NCI-H226 (cell line): ENCODE measurements around the gene AFF3.

Experiments used
- DNase-seq: peaks from one replicate; pipeline ENCODE4 v3.0.0-alpha.2; 2015

Gene AFF3

DNA sequence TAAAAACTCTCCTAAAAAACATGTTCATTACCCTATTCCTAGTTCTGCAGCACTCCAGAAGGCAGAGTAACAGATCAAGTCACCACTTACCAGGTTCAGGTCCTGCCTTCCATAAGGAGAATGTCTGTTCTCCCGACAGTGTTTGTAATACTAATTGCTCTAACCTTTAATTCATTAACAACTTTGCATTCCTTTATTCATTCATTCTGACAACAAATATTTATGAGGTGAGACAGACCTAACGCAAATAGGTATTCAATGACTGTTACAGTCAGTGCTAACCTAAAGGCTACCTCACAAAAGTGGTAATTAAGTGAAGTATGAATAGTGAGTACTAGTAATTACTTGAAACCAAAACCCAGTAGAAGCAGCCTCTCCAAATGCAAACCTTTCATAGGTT lies 224.0 kb downstream of the AFF3 start:
- no peak for DNase-seq

DNA sequence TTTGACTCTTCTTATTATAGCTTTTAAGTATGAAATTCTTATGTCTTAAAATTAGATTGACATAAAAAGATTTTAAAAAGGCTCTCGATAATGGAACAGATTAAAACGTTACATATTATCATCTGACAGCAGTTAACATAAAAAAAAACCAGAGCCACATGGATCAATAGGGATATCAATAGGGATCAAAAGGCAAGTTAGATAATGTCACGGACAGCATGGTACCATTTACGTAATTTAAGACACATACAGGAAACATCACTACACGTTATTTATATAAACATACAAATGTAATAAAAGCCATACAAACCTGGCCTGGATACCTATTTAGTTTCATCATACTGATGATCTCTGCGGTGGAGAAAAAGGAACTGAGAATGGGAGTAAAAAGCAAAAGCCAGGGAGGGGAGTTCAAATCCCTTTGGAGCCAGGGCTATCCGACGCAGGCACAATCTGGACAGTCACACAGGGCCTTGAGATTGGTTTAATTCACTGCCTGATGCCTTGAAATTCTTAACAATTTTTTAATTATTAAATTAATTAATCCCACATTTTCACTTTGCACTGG lies 227.2 kb downstream of the AFF3 start:
- no peak for DNase-seq

DNA sequence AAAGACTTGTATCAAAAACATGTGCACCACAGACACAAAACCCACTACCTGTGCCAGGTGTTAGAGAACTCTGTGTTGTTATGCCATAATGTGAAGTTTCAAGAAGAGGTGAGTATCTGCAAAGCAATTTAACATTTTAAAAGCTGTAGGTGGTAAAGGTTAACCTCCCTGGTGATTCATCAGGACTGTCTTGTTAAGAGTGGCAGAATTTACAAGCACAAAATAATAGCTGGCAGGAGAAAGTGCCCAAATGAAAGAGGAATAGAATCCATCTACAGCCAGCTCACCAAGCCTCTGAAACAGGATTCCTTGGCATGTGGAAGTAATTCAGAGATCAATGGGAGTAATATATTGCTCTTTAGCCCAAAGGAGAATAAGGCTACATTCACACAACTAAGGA lies 230.7 kb downstream of the AFF3 start:
- DNase-seq = no peak

DNA sequence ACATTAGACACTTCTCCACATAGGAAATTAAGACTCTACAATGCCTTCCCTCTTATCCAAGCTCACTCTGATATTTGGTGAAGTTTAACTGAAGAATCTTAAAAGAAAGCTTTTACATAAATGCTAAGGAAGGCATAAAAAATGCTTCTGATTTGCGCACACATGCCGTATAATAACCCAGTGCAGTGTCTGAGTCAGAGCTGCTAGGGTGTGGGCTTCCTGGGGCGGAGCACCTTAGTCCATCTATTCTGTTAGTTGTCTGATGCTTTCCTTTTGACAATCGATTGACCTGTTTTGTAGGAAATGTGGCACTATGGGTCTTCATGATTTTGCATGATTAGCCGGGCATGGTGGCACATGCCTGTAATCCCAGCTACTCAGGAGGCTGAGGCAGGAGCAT lies 231.5 kb downstream of the AFF3 start:
- DNase-seq = no peak

DNA sequence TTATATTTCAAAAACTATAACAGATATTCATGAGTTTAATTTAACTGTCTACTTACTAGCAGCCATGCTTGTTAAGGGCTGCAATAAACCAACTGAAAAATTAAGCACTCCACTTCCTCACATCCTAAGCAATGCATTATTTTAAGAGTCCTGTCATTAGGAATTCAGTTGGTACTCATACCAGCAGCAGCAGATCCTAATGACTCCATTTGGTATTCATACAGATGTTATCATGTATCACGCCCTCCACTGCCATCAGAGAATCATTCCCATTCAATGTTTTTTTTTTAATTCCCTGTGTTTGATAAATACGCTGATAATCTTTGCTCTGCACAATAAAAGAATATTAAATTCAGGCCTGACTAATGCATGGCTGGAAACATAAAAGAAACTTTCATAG lies 236.8 kb downstream of the AFF3 start:
- no peak for DNase-seq

DNA sequence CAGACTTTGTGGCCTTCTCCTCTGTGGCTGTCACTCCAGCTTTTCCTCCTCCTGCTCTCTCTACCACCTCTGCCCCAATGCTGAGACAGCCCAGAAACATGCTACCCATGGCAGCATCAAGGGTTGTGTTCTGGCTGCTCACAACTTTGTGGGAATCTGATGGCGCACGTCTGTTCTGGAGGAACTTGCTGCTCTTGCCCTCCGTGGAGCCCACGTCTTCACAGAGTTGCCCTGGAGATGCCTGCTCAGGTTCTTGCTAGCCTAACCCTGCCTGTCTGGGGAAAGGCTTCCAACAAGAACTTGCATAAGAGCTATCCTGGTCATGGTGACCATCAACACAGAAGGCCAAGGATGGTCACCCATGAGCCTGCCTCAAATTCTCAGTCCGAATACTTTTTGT lies 237.4 kb downstream of the AFF3 start:
- no peak for DNase-seq

DNA sequence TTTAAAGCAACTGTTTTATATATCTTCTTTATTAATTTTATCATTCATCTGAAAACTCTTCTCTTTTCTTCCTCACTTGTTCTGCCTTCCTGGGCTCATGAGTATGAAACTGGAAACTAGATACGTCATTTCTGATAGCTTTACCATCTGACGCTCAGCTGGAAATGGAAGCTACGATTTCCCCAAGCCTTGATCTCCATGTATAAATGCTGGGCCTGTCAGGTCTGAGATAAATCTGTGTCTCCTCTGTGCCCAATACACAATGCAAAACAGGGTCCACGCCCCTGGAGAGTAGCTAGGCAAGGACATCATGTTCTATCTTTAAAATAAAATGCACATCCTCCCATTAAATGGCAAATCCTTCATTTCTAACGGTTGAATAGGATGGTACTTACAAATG lies 238.4 kb downstream of the AFF3 start:
- no peak for DNase-seq

DNA sequence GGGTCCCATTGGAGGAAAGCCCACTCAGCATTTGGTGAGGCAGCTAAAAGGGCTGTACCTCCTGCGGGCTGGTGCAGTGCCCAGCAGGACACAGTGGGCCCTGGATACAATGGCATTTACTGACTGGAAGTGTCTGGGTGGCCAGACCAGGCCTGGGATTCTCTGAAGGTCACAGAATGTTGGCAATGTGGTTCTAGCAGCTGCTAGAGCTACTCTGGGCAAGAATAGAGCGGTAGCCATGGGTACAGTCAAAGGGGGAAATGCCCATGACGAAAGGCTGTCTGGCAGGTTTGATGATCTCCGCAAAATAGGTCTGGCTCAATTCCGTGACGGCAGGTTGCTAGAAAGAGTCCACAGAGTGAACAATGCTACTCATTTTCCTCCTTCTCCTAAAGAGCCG lies 241.8 kb downstream of the AFF3 start:
- no peak for DNase-seq

DNA sequence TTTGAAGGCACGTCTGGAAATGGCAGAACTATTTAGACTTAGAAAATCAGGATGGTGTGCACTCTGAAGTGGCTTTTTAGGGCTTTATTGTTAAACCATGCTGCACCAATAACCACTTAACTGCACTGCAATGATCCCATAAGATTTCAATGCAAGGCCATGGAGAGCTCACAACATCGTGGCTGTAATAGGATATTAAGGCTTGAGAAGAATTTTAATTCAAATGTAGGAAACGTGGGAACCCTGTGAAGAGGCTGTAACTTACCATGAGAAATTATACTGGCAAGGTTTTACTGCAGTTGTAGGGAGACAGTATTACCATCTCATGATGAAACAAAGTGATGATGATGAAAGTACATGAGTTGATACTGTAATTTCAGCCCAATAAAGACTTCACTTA lies 242.5 kb downstream of the AFF3 start:
- no peak for DNase-seq

DNA sequence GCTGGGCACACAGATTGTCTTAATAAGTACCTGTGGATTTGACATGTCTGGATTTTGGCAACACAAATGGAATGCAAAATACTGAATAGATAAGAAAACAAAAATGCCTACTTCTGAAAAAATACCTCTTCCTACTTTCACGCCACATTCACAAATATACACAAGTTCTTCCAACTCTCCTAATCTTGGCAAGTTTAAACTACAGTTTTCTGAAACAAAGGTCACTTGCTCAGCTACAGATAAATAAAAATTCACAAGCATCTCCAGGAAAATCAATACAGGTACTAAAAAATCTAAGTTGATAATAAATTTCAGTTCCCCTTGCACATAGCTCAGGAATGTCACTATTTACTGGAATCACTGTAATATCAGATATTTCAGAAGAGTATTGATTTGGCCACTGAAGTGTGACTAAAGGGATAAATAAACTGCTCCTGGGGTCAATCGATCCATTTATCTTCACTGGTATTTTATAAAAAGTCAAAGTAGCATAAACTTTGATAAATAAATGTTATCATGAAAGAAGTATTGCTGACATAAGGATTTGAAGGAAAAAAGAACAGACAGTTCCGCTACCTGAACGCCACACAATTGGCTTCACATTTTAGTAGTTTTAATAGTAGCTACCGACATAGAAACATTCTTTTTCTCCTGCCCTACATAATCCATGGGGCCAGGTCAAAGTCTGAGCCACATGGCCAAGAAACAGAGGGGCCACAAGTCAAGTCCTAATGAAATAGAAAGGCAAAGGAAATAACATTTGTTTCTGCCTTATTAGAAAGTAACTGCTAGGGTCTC lies 243.1 kb downstream of the AFF3 start:
- DNase-seq = no peak

DNA sequence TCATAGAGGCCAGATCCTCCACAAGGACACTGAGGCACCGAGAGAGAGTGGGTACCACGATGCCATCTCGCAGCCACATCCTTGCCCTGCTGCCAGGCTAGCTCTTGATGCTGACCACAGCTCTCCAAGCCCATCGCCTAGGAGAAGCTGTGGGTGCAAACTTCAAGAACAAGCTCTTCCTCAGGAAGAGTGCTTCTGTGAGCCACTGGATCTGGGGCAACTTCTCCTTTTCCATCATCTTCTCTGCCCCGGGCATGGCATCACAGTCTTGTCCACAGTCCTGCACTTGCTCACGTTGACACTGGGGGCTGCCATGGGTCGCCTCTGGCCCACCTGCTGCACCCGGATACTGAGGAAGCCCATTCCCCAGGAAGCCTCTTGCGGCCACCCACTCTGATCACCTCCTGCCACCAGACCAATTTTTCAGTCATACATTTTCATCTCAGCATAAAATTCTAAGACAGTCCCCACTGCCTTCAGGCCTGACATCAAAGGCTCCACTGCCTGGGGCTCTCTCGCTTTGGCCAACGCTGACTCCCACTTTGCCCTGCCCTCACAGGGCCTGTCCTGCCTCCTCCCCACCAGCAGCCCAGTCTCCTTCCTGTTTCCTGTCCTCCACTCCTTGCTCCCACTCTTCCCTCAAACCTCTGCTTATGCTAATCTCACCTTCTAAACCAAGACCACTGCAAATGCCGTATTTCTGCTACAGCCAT lies 243.9 kb downstream of the AFF3 start:
- DNase-seq = no peak

DNA sequence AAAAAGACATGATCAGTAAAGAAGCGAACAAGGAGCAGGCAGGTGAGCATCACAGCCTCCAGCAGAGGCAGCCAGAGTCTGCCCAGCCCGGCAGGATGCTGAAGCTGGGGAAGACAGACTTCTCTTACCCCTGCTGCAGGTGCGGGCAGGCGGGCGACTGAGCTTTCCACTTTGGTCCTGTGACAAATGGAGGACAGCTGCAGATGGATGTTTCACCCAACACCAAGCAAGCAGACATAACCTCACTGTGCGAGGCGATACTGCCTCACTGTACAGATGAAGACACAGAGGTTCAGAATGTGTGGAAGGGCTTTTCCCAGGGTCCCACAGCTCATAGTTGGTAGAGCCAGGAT lies 251.0 kb downstream of the AFF3 start:
- no peak for DNase-seq

DNA sequence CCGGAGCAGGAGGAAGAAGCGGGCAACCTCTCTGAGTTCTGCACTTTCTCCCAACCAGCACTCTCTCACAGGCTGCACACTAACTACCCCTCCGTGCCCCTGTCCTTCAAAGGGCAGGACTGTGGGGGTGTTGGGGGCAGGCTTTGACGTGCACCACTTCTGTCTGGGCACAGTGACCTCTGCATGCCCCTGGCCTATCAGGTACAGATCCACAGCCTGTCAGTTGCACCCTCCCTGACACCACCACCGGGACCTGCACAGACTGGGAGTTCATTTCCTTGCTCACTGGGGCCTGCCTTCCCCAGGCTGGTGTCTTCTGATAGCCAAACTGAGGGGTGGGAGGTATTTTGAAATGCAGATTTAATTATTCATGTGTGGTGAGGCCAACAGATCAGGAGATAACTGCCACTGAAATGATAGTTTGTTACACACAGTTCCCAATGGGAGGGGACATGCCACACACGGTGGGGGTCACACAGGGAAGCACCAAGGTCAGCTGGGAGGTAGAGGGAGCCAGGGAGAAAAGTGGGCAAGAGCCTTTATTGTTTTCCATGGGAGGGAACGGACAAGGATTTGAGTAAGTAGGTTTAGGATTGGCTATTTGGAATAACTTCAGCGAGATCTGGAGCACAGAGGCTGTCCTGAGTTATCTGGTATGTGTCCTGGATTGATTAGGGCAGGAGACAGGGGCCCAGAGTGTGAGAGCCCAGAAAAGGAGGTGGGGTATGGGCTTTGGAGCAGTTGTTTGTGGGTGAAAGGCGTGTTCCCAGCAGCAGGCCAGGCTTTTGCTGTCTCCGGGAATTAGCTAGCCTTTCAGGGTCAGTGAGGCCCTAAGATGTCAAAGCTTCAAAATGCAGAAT lies 251.6 kb downstream of the AFF3 start:
- DNase-seq = no peak

DNA sequence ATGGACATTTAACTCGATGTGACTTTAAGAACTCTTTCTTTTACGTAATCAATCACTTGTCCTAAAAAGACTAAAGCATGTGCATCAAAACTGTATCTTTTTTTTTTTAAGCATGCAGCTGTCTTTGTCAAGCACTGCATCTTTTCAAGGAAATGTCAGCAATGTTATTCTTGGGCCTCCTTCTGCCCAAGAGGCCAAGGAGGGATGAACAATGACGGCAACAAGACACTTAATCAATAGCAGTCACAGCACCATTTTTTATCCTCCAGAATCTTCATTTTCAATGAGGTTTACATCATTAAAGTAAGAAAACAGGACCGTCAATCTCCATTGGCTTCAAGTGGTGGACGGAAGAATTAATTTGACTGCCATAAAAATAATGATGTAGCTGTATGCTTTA lies 253.8 kb downstream of the AFF3 start:
- DNase-seq = no peak

DNA sequence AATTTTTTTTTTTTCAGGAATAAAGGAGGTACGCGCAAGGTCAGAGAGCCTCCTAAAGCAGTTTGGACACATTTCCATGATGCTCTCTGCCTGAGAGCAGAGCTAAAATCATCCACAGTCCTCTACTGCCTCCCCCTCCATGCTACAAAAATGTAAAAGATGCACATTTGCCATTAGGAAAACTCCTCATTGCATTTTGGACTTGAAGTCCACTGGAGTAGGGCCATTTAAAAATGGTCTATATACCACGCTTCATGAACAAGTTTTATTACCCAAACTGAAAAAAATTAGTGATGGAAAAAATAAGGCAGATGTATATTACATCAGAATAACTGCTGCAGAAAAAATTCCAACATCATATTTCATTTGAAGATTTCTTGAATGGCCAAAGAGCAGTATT lies 256.0 kb downstream of the AFF3 start:
- no peak for DNase-seq

DNA sequence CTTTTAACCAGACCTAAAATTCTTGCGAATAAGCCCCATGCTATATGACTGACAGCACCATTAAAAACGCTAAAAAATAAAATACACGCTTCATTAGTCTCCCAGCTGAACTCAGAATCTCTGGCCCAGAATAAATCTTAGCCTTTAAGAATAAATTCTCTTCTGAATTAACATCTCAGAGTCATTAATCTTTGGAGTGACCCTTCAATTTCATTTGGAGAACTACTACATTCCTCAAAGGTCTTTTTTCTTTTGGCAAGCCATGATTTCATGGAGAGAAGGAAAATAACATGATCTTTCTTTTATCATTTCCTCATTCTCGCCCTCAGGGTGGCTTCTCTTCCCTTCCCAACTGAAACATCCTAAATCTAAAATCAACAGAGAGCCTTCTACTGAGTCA lies 259.0 kb downstream of the AFF3 start:
- DNase-seq = peak; percentile 50

DNA sequence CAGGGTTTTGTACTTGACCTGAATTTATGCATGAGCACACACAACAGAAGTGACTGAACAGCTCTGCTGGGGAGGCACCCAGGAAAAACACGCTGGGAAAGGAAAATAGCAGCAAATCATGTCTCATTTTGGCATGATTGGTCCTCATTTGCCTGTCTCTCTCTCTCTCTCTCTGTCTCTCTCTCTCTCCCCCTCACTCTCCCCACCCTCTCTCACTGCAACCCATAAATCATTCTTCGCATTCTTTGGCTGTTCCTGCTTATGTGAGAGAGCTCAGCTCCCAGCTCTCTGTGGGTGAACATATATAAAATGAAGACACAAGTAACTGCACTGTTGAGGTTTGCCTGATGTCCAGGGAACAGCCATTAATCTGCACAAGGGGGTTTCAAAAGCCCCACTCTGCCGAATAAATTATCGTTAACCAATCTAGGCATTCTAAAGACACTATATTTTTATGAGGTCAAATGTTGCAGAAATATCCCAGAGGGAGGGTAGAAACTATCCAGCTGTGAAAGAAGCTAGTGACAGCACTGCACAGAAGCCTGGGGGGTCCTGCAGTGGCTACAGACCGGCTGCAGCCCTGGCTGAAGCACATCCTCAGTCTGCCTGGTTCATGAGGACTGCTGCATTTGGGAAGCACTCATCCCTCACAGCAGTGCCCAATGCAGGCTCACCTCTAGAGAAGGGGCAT lies 260.3 kb downstream of the AFF3 start:
- DNase-seq = peak; percentile 94

DNA sequence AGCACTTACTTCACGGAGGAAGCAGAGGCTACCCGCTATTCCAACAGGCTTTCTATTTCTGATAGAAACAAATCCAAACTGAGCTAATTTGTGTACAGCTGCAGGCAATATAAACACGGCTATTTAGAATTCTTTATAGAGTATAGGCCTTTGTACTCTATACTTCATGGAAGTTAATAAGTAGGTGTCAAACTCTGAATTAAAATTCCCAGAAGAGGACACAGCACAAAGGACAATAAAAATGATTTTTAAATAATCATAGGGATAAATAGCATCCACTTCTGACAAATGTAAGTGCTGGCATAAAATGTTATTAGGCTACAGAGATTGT lies 261.5 kb downstream of the AFF3 start:
- DNase-seq = no peak

DNA sequence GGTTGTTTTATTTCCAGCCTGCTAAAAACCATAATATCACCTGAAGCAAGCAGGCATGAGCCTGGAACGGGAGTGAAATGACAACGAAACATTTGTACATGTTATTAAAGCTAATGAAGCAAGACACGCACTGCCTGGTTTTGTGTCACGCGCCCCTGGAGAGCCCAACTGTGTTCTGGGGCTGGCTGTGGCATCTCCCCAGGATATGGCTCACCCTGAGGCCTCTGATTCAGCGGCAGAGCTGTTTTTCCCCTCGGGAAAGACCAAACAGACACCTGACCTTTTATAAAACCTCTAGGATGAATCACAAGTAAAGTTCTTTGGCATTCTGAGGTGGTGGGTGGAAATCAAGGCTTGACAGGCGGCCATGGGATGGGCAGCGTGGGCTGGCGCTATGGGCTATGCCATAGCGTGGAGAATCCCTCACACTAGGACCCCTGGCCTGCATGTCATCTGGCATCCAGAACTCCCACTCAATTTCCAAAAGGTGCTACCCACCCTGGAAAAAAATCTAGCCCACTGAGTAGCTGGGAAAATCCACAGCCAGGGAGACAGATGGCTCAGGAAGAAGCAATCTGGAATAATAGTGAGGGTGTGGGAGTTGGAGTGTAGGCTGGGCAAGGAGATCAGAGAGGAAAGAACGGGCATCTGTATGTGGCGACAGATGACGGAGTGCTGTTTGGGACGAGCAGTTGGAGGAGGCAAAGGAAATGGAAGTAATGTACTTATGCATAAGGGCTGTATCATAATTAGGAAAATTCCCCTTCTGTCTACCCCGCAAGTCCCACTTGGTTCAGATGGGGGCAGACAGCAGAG lies 262.0 kb downstream of the AFF3 start:
- DNase-seq = peak; percentile 97

DNA sequence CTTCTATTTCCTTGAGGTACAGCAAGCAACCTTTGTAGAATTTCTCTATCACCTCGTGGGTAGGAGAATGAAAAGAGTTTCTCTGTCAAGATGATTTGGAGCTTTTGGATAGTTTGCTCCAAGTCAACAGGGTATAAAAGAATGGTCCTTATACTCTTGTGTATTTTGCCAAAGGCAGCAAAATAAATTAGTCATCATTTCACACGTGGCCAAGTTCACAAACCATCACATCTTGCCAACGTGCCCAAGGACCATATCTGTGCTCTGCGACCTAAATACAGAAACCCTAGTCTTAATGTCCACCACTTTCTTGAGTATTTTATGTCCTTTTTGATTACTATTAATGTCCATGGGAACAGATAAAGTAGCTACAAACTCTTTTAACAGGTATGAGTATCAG lies 262.9 kb downstream of the AFF3 start:
- DNase-seq = peak; percentile 39

DNA sequence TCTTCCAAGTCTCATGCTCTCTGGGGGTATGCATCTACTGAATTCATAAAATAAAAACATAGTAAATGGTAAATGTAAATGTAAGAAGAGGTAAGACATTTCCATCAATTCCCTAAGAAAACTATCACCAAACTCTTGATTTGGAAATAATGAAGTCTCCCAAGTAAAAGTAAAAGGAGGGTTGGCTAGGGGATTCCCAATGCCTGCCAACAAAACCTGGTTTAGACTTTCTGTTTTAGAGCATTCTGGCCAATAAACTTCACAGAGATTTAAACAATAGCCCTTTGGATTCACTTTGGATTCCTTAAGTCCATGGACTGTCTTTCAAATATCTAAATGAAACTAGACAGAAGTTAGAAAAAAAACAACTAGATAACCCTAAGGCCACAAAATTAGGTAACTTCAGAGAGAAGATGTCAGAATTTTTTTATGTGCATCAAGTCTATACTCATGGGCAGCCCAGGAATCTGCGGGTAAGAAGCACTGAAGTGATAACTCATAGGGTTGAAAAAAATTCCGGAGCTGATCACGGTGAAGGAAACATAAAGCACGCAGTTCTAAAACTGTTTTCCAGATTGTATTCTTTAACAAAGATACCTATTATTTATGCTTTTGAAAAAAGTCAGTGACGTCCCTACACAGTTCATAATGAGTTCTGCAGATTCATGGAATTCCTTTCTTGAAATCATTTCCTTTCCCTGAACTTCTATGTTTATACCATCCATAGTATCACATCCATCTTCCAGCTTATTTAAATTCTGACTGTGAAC lies 263.6 kb downstream of the AFF3 start:
- peak; percentile 93 for DNase-seq
